Kidney (tissue), 14 donors: Measurements from ENCODE around the gene RAP2C. TPM values are rescaled to one million over a fixed set of nuclear protein-coding genes. Genes with fewer than 3 reads are reported as not detected.

Experiments used
- DNase-seq, 5 donors: peaks; one replicate each; pipeline ENCODE4 v3.0.0-alpha.2; 2013 to 2020
- FAIRE-seq: peaks from 2 replicates; lab custom pipeline; 2012; peaks lifted over from hg19 to GRCh38; lab: Jason Lieb, UNC
- H3K27ac ChIP-seq, 2 donors: one replicate each; pipeline ENCODE4 v1.7.0; 2013; ENCODE audit warnings: low read depth in 2 of 2, low read length in 2 of 2, inconsistent platforms in 1 of 2
- H3K27me3 ChIP-seq: one replicate; pipeline ENCODE4 v1.7.1; 2013; ENCODE audit warnings: low read length, inconsistent platforms; ENCODE audit not compliant: control insufficient read depth, insufficient read depth
- H3K36me3 ChIP-seq, 3 donors: one replicate each; pipeline versions ENCODE4 v1.7.0 to v1.7.1; 2013; ENCODE audit warnings: low read length in 3 of 3, control low read depth in 1 of 3, inconsistent platforms in 1 of 3; ENCODE audit not compliant: insufficient read depth in 3 of 3, control insufficient read depth in 2 of 3
- H3K4me1 ChIP-seq, 3 donors: one replicate each; pipeline versions ENCODE4 v1.7.0 to v1.7.1; 2013; ENCODE audit warnings: low read length in 3 of 3, inconsistent platforms in 1 of 3, low read depth in 1 of 3; ENCODE audit not compliant: control insufficient read depth in 2 of 3, insufficient read depth in 2 of 3
- H3K4me3 ChIP-seq, 3 donors: one replicate each; pipeline versions ENCODE4 v1.7.0 to v1.8.1; 2013; ENCODE audit warnings: low read length in 3 of 3, control low read depth in 1 of 3, inconsistent platforms in 1 of 3
- H3K9ac ChIP-seq, 3 donors: one replicate each; pipeline versions ENCODE4 v1.7.0 to v1.7.1; 2013; ENCODE audit warnings: low read length in 3 of 3, control low read depth in 1 of 3, inconsistent platforms in 1 of 3
- H3K9me3 ChIP-seq, 3 donors: one replicate each; pipeline versions ENCODE4 v1.7.0 to v1.7.1; 2013; ENCODE audit warnings: low read length in 3 of 3, control low read depth in 1 of 3, inconsistent platforms in 1 of 3; ENCODE audit not compliant: control insufficient read depth in 2 of 3, insufficient read depth in 1 of 3
- intact Hi-C: fragments of 100-400 bp; cut with DNase I; formaldehyde crosslinking; loops from one replicate; pipeline ENCODE4 v1.11.1; 2022
- polyA plus RNA-seq: library from polyadenylated mRNA; stranded (reverse); fragments of 350-450 nt; fragmentation: Illumina TruSeq; extraction: RNeasy Lipid Tissue Mini Kit (QIAGEN cat#74804); gene quantifications from one replicate; pipeline ENCODE4 v1.2.3, GENCODE V29; 2014; ENCODE audit warnings: low read depth, low replicate concordance; ENCODE audit not compliant: insufficient read depth
- total RNA-seq: library from RNA; stranded (reverse); fragmentation: NEBNext Ultra II Directional; extraction: Animal tissue kit (Norgen Biotek cat#: 25700); gene quantifications from one replicate; pipeline ENCODE4 v1.2.1, GENCODE V29; 2021
- TF ChIP-seq, protein P1 (sequence below): IDR thresholded peaks from 3 replicates; pipeline ENCODE4 v1.5.1; 2012; ENCODE audit warnings: mild to moderate bottlenecking, moderate library complexity, borderline replicate concordance; ENCODE audit not compliant: insufficient read depth; ENCODE audit errors: extremely low read depth
- donor health status: control.
- donor health status: control.
- donor health status: control.
- donor health status: control.
- donor health status: control.
- donor health status: DM: yes; HTN: yes; CAD: no.
- donor health status: Normal renal cell carcinoma (clear cell type).

RAP2C gene
- total and polyA plus RNA-seq, 2 donors from 2014 or later, result 14.2 to 22.8 TPM

GRCh38 chrX:132216806-132217202 lies 2.4 kb downstream of the RAP2C start:
- Histone ChIP-seq H3K4me3 (peak overlapping the region; percentile 87 to 89 (median 88)), H3K36me3 (no peaks in the 10 kb centered on the region), H3K27ac (peak overlapping the region; percentile 89 to 90), H3K4me1 (peaks cover 0 to 6% (median 0%) of the 10 kb centered on the region in 3 donors), H3K9me3 (no peaks in the 10 kb centered on the region), H3K9ac (peak overlapping the region; percentile 30 to 87 (median 79)), H3K27me3 (no peaks in the 10 kb centered on the region)
- TF ChIP-seq, protein P1, sequence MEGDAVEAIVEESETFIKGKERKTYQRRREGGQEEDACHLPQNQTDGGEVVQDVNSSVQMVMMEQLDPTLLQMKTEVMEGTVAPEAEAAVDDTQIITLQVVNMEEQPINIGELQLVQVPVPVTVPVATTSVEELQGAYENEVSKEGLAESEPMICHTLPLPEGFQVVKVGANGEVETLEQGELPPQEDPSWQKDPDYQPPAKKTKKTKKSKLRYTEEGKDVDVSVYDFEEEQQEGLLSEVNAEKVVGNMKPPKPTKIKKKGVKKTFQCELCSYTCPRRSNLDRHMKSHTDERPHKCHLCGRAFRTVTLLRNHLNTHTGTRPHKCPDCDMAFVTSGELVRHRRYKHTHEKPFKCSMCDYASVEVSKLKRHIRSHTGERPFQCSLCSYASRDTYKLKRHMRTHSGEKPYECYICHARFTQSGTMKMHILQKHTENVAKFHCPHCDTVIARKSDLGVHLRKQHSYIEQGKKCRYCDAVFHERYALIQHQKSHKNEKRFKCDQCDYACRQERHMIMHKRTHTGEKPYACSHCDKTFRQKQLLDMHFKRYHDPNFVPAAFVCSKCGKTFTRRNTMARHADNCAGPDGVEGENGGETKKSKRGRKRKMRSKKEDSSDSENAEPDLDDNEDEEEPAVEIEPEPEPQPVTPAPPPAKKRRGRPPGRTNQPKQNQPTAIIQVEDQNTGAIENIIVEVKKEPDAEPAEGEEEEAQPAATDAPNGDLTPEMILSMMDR, result no peak
- intact Hi-C loops, result no loop called here
- no peak for DNase-seq
- FAIRE-seq, result no peak

- DNase-seq, result peak in 3 of 5 donors; percentile 16 to 25 (median 22)
- Histone ChIP-seq H3K9me3 (no peaks in the 10 kb centered on the region), H3K4me3 (peak overlapping the region; percentile 87 to 89 (median 88)), H3K27me3 (no peaks in the 10 kb centered on the region), H3K4me1 (peaks cover 0 to 6% (median 0%) of the 10 kb centered on the region in 3 donors), H3K27ac (peak overlapping the region; percentile 89 to 90), H3K36me3 (no peaks in the 10 kb centered on the region), H3K9ac (peak overlapping the region in 2 of 3 donors; percentile 79 to 87)
- TF ChIP-seq, protein P1, result no peak
- FAIRE-seq, result no peak
- intact Hi-C loops, result no loop called here
These were observed 3.0 kb downstream of the RAP2C start for GRCh38 chrX:132216283-132216682.

GRCh38 chrX:132214518-132214917 lies 4.7 kb downstream of the RAP2C start:
- intact Hi-C loops, result no loop called here
- Histone ChIP-seq H3K27ac (no peak overlapping the region), H3K4me3 (peak overlapping the region in 1 of 3 donors; percentile 21), H3K36me3 (peaks cover 0 to 3% (median 0%) of the 10 kb centered on the region in 3 donors), H3K9me3 (no peaks in the 10 kb centered on the region), H3K9ac (no peak overlapping the region), H3K27me3 (no peaks in the 10 kb centered on the region), H3K4me1 (peaks cover 0 to 3% (median 0%) of the 10 kb centered on the region in 3 donors)
- DNase-seq (no peak), FAIRE-seq (no peak)
- TF ChIP-seq, protein P1, result no peak

DNA sequence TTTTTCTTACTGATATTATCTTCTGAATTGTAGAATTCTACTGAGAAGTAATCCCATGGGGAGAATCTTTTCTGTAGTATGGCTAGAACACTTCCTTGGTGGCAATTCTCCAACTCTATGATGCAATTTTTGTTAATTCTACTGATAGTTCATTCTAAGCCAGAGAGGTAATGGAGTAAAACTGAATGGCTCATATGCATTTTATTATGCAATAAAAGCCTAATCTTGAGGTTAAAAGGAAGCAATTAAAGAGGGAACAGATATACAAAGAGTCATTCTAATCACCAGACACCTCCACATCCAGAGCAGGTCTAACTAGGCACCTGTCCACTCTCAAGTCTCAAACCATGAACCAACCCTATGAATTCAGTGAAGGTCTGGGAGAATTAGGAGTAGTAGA lies 9.7 kb downstream of the RAP2C start:
- intact Hi-C loops, result no loop called here
- no peak overlapping the region for H3K27ac ChIP-seq
- peak; percentile 19 for FAIRE-seq
- TF ChIP-seq, protein P1, result no peak
- DNase-seq, result no peak
- no peaks in the 10 kb centered on the region for H3K27me3 ChIP-seq
- peaks cover 0 to 2% (median 0%) of the 10 kb centered on the region in 3 donors for H3K4me1 ChIP-seq
- no peaks in the 10 kb centered on the region for H3K9me3 ChIP-seq
- H3K4me3 ChIP-seq, result no peak overlapping the region
- peaks cover 0 to 3% (median 0%) of the 10 kb centered on the region in 3 donors for H3K36me3 ChIP-seq
- H3K9ac ChIP-seq, result no peak overlapping the region
